Stimulated activated CD8-positive, alpha-beta memory T cell treated with anti-CD3 and anti-CD28 coated beads, Interleukin-15, amount 100 ng/mL, for 4 hours (primary cell): ENCODE data around the gene ZNF444.
"Not testable (repeated sequence)": the region's sequence is repeated elsewhere in the genome, so short reads cannot be mapped to it uniquely, and the experiment has no call there.

Experiments used
- DNase-seq, 2 donors: peaks; one replicate each; pipeline ENCODE4 v3.0.0-alpha.2; 2020; ENCODE audit warnings: low read depth in 2 of 2

ZNF444 gene

DNA sequence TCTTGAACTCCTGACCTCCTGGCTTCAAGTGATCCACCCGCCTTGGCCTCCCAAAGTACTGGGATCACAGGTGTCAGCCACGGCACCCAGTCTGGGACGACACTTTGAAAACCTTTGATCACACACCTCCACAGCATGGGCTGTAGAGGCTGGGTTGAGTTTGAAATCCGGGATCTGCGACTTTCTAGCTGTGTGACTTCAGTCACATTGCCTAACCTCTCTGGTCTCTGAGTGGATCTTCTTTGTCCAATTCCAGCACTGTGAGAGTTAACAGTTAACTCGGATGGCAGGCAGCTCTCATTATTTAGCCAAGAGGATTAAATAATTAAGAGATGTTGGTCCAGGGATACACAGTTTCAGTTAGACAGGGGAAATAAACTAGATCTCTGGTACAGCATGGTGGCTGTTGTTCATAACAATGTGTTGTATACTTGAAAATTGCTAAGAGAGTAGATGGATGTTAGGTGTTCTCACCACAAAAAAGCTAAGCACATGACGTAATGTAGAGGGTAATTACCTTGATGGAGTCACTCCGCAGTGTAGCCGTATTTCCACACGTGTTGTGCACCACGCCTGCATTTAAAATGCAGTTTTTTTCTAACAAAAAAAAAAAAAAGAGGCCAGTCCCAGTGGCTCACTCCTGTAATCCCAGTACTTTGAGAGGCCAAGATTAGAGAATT, 36.6 kb downstream of the ZNF444 start:
- DNase-seq = no peak

DNA sequence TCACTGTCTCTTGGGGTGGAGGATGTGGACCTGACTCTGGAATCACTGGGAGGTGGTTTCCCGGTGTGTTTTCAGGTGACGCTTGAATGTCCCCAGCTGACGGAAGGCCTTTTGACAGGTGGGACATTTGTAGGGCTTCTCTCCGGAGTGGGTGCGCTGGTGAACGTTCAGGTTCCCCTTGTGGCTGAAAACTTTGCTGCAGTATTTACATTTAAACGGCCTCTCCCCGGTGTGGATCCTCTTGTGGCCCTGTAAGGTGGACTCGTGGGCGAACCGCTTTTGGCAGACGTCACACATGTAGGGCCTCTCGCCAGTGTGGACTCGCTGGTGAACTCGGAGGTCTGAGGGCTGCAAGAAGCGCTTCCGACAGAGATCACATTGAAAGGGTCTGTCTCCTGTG, 48.7 kb downstream of the ZNF444 start:
- DNase-seq = no peak

GRCh38 chr19:56191115-56191514, 50.0 kb downstream of the ZNF444 start:
- DNase-seq = no peak

GRCh38 chr19:56191711-56192110, 50.6 kb downstream of the ZNF444 start:
- no peak for DNase-seq

GRCh38 chr19:56193981-56194640, 53.0 kb downstream of the ZNF444 start:
- DNase-seq = no peak

DNA sequence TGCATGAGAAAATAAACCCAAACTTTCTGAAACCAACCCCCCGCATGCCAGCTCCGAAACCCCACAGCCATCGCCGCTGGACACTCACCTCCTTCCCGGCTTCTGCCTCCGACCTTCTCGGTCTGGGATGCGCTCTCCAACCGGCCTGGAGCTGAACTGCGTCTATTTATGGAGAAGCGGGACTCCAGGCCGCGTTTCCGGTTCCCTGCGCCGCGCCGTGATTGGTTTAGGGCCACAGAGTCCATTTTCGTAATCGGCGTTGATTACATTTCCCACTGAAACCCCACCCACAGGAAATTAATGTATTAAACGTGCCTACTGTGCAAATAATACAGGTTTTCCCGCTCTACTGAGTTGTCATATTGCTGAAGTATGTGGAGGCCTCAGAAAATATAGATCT, 56.6 kb downstream of the ZNF444 start, which contains the start of gene ZSCAN5B:
Gene ZSCAN5B, minus strand, starts transcription at position 138 of the 400 bp plus-strand sequence. CDS start 4,731 bp downstream, outside the sequence.
- not testable (repeated sequence) for DNase-seq

DNA sequence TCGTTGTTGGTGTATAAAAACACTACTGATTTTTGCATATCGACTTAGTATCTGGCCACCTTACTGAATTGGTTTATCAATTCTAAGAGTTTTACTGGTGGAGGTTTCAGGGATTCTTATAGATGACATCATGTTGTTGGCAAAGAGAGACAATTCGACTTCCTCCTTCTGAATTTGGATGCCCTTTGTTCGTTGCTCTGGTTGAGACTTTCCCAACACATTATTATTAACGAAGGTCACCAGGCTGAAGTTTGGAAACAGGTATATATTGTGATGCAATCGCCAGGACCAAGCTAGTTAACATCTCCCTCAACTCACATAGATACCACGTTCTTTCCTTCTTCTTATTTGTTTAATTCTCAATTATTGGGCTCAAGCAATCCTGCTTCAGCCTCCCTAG, 58.6 kb downstream of the ZNF444 start:
- no peak for DNase-seq

GRCh38 chr19:56201973-56202372, 60.9 kb downstream of the ZNF444 start, which contains the start of gene ZSCAN5C:
ZSCAN5C (plus strand) TSS chr19:56202273; CDS start chr19:56205914, 3,641 bp downstream.
- no peak for DNase-seq

- DNase-seq = not testable (repeated sequence)
Measured at GRCh38 chr19:56207581-56207980, 66.5 kb downstream of the ZNF444 start.

DNA sequence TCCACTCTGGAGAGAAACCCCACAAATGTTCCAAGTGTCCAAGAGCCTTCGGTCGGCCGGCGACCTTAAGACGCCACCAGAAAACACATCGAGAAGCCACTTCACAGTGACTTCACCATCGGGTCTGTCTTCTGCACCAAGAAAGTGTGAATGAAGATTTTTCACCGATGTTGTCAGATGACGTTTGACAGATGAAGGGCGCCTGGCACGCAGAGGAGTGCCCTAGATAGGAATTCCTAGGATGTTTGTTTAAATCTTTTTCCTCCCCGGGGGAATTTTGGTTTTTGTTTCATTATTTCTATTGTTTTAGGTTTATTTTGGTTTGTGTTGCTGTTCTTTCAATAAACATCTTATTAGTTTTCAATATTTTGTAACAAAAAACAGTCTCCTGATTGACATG, 68.0 kb downstream of the ZNF444 start:
- DNase-seq = no peak

DNA sequence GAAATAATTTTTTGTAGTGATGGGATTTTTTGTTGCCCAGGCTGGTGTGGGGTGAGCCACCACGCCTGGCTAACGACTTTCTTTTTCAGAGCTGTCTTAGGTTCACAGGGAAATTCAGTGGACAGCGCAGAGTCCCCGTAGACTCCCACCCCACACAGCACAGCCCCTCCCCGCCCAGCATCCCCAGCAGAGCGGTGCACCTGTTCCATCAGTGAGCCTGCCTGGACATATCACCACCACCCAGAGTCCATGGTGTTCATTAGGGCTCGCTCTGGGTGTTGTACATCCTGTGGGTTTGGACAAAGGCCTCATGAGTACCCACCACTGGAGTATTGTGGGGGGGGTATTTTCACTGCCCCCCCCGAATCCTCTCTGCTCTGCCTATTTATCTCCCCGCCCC, 68.9 kb downstream of the ZNF444 start:
- not testable (repeated sequence) for DNase-seq
